Coronary artery (tissue), 2 donors: ENCODE data around the gene ARID1B.

Experiments
- DNase-seq: peaks from one replicate; pipeline ENCODE4 v3.0.0-alpha.2; 2017; ENCODE audit warnings: low spot score
- H3K27ac ChIP-seq, 2 donors: fragments of 200-600 bp; sonication (generic); one replicate each; pipeline ENCODE4 v1.5.1; 2016 to 2019
- H3K4me3 ChIP-seq: fragments of 200-600 bp; sonication (generic); 2 replicates; pipeline ENCODE4 v1.5.1; 2016; ENCODE audit warnings: mild to moderate bottlenecking, moderate library complexity
- TF ChIP-seq, protein P1 (sequence below): fragments of 200-600 bp; sonication (generic); IDR thresholded peaks from one replicate; pipeline ENCODE4 v1.5.1; 2019; ENCODE audit warnings: antibody characterized with exemption

Gene ARID1B

GRCh38 chr6:156877126-156877863, 100.1 kb downstream of the ARID1B start:
- no peak for DNase-seq
- TF ChIP-seq, protein P1, sequence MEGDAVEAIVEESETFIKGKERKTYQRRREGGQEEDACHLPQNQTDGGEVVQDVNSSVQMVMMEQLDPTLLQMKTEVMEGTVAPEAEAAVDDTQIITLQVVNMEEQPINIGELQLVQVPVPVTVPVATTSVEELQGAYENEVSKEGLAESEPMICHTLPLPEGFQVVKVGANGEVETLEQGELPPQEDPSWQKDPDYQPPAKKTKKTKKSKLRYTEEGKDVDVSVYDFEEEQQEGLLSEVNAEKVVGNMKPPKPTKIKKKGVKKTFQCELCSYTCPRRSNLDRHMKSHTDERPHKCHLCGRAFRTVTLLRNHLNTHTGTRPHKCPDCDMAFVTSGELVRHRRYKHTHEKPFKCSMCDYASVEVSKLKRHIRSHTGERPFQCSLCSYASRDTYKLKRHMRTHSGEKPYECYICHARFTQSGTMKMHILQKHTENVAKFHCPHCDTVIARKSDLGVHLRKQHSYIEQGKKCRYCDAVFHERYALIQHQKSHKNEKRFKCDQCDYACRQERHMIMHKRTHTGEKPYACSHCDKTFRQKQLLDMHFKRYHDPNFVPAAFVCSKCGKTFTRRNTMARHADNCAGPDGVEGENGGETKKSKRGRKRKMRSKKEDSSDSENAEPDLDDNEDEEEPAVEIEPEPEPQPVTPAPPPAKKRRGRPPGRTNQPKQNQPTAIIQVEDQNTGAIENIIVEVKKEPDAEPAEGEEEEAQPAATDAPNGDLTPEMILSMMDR, result no peak
- Histone ChIP-seq H3K4me3 (no peak overlapping the region), H3K27ac (no peak overlapping the region)

DNA sequence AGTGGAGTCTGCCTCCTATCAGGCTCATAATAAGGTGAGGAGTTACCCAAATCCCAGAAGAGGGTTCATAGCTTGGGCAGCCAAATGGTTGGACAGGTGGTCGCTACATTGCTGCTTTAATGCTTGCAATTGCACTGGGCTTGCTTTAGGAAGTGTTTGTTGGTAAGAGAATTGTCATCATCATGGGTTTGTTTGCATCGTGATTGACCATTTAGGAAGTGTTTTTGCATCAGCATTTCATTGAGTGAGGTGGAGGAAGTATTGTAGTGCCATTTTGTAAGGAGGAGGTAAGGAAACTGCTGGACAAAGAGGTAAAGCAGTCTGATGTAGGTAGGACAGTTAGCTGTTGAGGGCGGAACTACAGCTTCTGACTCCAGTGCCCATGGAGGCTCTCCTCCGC, 101.5 kb downstream of the ARID1B start:
- TF ChIP-seq, protein P1, result no peak
- Histone ChIP-seq H3K27ac (no peak overlapping the region), H3K4me3 (no peak overlapping the region)
- no peak for DNase-seq

DNA sequence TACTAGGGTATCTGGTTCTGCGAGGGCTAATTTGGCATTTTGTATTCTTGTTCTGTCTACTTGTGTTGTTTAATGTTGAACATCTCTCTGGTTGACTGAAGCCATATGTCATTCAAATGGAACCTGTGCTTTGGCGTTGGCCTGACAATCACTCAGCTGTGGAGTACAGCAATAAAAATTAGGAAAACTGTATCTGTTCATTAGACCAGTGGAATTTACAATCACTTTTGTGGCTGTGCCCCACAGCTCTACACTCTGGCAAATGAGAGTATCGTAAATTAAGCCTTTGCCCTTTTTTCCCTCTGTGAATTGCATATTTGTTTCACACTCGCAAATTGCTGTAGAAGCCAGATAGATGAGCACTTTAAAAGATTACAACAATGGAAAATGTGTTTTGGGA, 102.0 kb downstream of the ARID1B start:
- TF ChIP-seq, protein P1, result no peak
- no peak overlapping the region for H3K4me3 ChIP-seq
- no peak overlapping the region for H3K27ac ChIP-seq
- DNase-seq, result no peak

DNA sequence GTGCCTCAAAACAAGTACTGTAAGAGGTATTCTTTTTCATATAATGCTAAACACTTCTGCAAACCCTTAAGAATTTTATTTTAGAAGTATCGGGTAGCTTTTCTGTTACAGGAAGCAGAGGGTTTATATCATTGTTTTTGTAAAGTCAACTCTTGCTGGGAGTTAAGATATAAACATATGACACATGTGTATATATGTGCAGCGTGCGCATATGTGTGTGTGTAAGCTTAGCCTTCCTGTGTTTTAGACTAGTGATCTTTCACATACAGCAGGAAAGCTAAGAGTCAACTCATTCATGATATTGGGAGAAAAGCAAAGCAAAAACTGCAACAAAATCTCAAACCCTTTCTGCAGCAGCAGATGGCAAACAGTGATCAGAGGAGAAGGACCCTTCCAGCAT, 102.4 kb downstream of the ARID1B start:
- Histone ChIP-seq H3K4me3 (no peak overlapping the region), H3K27ac (no peak overlapping the region)
- DNase-seq, result no peak
- TF ChIP-seq, protein P1, result no peak

DNA sequence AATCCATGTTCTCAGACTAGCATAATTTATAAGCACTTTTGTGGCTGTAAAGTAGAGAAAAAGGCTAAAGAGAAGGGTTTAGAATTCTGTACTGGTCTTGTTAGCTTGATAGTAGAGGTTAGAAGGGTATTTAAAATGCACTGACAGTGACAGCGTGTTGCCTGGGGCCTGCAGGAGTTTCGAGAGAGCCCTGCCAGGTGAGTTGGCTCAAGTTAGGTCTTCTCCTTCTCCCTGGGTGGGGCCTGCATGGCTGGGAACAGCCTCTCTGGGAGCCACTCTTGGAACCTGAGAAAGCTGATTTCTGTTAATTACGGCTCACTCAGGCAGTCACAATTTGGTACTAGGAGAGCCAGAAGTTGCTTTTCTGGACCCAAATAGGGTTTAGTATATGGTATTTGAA, 103.7 kb downstream of the ARID1B start:
- TF ChIP-seq, protein P1, result no peak
- Histone ChIP-seq H3K4me3 (no peak overlapping the region), H3K27ac (no peak overlapping the region)
- DNase-seq, result no peak

GRCh38 chr6:156881687-156882629, 104.8 kb downstream of the ARID1B start:
- no peak for DNase-seq
- TF ChIP-seq, protein P1, result no peak
- Histone ChIP-seq H3K4me3 (no peak overlapping the region), H3K27ac (no peak overlapping the region)
